ENCODE results near the gene CEP170.
"Not testable (repeated sequence)": the region's sequence is repeated elsewhere in the genome, so short reads cannot be mapped to it uniquely, and the experiment has no call there.

- TF ChIP-seq CTCF (conservative IDR thresholded peaks at IDR 0.05; ENCODE audit: low read depth, low read length); EZH2 (IDR thresholded peaks at IDR 0.05; ENCODE audit: borderline replicate concordance, low read depth, low read length, poor library complexity, severe bottlenecking): not testable (repeated sequence)
These were observed 149.3 kb downstream of the CEP170 start for GRCh38 chr1:243105652-243106332.
